Bone marrow (tissue), 2 donors: ENCODE measurements around the gene OTX2.

Experiments used
- DNase-seq, 2 donors: peaks; one replicate each; lab custom pipeline; 2025; lab: John Stamatoyannopoulos, UW

OTX2 gene

DNA sequence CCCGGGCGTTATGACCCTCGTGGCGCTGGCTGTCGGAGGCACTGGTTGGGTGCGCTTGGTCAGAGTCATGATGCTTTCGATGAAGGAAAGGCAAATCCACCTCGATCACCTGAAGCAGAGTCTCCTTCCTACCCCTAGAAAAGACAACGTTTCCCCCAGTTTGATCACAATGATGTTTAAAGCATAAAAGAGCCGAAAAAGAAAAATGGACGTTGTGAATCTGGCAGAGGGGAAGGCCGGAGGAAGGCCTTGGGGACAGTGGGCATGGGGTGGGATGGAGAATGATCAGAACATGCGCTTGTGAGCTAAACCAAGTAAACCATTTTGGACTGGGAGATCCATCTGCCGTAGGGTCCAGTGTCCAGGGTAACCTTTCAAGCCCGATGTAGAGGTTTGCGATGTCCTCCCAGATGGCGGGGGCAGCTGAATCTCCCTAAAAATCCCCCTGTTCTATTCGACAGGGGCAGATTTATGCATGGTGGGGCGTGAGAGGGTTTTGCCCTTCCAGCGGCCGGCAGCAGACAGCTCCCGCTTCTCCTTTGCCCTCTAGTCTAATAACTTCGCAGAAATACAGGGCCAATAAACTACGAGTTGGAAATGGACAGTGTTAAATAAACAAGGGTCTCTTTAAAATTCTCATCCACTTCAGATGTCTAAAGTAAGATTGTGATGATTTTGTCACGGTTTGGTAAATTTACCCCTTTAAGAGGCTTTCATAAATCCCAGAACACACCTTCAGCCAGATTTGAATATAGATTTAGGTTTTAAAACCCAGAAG, 2.3 kb upstream of the OTX2 start:
- DNase-seq, result no peak

- no peak for DNase-seq
These were observed 1.5 kb upstream of the OTX2 start for GRCh38 chr14:56811593-56812363.

DNA sequence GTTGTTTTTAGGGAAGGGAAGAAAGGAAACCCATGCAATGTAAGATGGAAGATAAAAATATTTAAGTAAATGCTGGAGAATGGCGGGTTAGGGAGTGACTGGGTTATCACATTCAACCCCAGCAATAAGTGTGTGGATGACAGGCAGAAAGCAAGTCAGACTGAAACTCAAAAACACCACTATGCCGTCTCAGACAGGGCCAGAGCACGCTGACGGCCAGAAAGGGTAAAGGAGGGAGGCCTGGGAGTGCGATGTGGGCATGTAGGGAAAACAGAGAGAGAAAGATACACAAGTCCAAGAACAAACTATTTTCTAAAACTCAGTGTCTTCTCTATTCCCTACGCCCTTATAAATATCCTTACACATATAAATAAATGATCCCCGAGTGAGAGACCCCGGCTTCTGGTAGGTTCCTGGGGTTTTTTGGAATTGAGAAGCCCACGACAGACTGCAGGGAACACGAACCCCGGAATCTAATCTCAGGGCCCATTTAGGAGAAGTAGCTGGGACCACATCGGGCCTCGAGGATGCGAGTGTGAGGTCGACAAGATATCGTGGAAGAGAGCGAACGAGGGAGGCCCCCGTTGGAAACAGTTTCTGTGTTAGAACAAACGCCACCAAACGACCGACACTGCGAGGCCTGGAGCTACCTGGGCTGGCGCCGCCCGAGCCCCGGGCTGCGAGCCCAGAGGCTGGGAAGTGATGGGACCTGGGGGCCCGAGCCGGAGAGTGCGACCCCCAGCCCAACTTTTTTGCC, 735 bp upstream of the OTX2 start:
- DNase-seq, result no peak

DNA sequence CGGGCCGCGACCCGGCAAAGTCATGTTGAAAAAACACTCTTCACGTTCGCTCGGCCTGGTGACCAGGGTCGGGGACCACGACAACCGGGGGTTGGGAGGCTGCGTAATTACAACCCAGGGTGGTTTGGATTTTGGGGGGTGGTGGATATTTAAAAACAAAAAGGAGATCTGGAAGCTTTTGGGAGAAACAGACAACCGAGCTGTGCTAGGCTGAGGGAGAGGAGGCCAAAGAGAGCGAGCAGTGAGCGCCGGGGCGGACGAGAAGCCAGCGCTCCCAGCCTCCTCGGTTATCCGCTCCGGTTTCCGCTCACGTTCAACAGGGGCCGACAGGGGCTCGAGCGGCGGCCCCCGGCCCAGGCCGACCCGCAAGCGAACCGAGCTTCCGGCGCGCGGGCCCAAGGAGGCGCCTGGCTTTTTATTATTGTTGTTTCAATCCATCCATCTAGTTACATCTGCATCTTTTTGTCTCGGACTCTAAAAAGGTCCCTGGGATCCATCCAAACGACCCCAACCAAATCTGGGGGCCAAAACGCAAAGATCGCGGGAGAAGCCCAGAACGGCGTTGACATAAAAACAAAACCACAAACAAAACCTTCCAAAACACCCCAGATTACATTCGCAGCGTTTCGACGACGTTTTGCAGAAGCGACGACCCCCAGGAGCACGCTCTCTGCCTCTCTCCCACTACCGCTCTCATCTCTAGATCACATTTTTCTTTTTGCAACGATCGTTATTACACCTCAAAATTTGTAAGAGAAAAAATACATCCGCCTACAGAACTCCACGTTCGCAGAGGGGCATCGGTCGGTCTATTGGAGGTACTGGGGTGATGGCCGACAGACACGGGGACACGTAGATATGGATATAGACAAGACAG, 771 bp downstream of the OTX2 start:
- no peak for DNase-seq

DNA sequence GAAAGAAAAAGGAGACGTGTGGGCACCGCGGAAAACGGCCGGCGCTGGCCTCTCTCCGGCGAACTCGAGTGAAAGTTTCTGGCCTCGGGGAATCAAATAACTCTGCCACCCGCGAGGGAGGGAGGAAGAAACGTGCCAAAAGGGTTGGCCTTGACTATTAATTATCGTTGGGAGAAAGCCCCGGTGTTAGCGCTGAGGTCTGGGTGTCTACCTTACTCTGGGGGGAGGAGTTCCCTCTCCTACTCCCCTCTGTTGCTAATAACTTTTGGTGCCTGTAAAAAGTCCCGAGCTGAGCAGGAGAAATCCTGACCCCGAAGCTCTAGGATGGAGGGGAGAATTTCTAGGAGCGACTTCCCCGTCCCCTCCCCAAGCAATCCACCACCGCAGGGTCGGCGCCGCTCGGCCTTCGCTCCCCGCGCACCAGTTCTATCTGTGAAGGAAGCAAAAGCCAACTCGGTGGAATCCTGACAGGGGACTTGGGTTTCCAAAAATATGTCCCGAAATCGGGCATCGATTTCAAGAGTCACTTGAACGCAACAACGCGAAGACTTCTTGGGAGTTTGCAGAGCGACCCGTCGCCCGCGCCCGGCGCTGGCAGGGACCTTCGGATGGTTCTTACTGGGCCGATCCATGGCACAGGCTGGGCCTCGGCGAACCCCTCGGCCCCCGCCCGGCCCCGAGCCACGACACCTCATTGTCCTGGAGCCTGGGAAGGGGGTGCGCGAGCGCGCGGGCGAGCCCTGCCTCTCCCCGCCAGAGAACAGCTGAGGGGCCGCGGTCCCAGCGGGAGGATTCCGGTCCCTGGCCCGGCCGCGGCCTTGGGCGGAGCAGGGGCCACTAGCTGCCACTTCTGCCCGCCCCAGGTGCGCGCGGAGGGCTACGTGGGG, 1.7 kb downstream of the OTX2 start:
- DNase-seq, result no peak

GRCh38 chr14:56808110-56808382, 2.2 kb downstream of the OTX2 start:
- no peak for DNase-seq

GRCh38 chr14:56807386-56808109, 2.7 kb downstream of the OTX2 start:
- DNase-seq, result no peak

DNA sequence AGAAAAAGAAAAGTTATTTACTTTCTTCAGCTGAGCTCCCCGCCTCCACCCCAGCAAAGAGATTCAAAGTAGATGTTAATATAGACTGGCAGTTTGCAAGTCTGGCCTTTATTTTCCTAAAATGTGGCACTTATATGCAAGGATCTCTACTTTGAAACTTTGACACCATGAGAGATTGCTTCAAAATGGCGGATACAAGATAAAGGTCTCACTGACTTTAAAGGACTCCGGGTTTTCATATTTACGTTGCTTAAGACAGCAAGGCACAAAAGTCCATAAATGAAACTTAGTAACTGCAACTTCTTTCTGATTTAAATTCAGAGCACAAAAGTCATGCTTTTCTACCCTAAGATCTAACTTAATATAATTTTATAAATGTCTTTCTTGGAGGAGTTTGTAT, 3.5 kb downstream of the OTX2 start:
- DNase-seq, result no peak

DNA sequence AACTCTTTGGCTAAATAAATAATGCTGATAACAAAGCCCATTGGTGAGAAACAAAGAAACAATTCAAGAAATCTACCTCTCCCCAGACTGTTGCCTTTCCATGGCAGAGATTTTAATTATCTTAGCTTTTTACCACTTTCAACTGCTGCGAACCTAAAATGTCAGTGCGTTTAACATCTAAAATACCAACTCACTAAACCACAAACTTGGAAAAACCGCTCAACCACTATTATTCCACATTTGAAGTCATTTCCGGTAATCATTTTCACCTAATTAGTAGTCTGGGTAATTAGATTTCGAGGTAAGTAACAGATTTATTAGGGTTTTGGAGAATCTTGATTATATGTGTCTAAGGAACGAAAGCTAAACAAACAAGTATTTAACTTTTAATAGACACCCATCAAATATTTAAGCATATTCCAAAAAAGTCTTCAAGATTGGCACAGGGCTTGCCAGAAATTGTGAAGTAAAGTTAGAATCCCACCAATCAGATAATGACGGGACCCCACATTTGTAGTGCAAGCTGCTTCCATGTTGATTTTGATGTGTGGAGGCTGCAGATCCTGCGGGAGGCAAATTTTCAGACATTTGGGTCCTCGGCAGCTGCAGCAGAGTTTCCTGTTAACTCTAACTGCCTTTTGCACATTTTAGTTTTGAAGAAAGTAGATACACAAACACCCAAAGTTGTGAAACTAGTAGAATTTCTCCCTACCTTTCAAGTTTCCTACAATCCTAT, 4.1 kb downstream of the OTX2 start:
- DNase-seq, result no peak

DNA sequence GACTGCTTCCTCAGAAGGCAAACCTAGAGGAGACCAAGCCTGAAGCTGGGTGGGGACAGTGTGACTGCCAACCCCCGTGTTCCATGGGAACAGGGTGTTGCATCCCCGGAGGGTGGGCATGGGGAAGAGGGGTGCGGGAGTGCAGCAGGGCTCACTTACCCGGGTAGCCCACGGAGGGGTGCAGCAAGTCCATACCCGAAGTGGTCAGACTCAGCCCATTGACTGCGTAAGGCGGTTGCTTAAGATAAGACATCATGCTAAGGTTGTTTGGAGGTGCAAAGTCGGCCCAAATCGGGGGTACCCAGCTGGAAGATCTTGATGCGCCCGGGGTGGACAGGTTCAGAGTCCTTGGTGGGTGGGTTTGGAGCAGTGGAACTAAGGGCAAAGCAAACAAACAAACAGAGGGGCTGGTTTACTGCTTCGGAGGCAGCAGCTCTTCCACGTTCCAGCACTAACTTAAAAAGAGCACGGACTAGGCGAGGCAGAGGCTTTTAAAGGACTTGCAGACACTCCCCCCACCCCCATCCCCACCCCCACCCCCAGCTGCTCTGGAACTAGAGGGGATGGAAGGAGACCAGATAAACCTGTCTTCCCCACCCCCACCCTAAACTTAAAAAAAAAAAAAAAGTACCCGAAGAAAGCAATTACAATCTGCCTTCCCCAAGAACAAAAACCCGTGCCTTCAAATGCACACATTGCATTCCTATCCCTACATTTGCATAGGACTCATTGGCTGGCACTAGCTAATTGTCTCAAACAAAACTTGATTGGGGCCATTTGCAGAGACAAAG, 4.9 kb downstream of the OTX2 start:
- no peak for DNase-seq

DNA sequence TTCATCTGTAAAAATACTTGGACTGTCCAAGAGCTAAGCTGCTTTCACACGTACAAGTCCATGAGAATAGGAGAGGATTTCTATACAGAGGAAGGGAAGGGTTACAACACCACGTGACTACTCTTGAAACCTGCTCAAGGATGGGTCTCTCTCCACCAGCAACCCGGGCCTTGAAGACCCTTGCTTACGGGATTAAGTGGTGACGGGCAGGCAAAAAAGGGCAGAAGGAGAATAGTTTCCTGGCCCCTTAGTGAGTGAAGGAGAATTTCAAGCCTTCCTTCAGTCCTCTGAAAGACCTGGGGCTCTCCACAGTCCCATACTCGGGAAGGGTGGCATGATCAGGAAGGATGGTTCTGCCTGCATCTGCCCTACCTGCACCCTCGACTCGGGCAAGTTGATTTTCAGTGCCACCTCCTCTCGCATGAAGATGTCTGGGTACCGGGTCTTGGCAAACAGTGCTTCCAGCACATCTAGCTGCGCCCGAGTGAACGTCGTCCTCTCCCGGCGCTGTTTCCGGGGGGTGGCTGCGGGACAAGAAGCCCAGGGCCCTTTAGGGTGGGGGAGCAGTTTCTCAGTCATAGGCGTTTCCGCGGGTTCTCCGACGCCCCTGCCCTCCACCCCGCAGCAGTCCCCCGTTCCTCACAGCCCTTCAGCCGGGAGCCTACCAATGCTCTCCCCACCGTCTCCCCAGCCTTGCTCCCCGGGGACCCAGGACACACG, 6.3 kb downstream of the OTX2 start:
- DNase-seq, result no peak

- no peak for DNase-seq
These were observed 8.4 kb downstream of the OTX2 start for GRCh38 chr14:56801920-56802319.

- DNase-seq, result no peak
These were observed 11.0 kb downstream of the OTX2 start for GRCh38 chr14:56799343-56799645.

DNA sequence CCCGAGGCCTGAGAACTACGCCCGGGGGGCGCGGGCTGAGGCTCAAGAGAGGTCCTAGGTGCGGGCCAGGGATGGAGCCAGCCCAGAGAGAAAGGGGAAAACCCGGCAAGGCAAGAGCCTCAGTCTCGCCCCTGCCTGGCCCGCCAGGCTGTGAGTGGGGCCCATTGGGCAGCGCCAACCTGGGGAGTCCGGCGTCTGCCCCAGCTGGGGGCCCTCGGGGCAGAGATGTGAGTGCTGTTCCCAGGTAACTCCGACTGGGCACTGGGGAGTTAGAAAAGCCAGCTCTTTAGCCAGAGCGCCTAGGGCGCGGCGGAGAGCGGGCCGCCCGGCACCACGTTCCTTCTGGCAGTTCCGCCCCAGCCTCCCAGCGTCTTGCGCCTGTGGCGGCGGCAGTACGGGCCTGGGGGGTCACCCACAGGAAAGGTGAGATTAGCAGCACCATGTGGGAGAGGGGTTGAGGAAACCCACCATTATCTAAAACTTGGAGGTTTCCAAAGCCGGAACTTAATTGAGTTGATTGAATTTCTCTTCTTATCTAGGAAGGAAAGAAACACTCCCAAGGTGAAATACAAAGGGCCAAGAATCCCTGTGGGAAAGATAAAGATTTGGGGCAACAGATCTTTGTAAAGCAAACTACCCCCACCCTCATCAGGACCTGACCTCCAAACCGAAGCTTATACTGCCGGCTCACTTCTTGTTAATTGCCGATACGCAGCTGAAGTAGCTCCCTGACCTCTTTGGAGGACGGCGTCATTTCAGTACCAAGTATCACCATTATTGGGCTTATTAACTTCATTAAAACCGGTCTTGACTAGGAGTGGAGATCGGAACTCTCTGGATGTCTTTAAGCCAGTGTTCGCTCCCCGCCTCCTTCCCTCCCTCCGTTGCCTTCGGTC, 11.6 kb downstream of the OTX2 start:
- DNase-seq, result no peak

GRCh38 chr14:56797569-56798446, 12.5 kb downstream of the OTX2 start:
- DNase-seq, result no peak

GRCh38 chr14:56797003-56797568, 13.2 kb downstream of the OTX2 start:
- no peak for DNase-seq
